Ovary (tissue), 3 donors: ENCODE data around the gene COPZ2.

ENCODE experiments used
- EP300 ChIP-seq: sonication (generic); formaldehyde crosslinking; IDR thresholded peaks from one replicate; pipeline ENCODE4 v1.6.1; 2017; ENCODE audit warnings: antibody characterized with exemption
- POLR2A ChIP-seq: fragments of 450-650 bp; IDR thresholded peaks from one replicate; pipeline ENCODE4 v1.6.1; 2017; ENCODE audit warnings: antibody characterized with exemption, mild to moderate bottlenecking, moderate library complexity
- TF ChIP-seq, protein P1 (sequence below), 3 donors: fragments of 450-650 bp in 2 of 3; fragments of 200-600 bp in 1 of 3; IDR thresholded peaks; one replicate each; pipeline versions ENCODE4 v1.5.1 to v1.8.0; 2016 to 2022; ENCODE audit warnings: antibody characterized with exemption in 3 of 3, mild to moderate bottlenecking in 1 of 3
- donor health status: DM: no; HTN: no; CAD: no.

DNA sequence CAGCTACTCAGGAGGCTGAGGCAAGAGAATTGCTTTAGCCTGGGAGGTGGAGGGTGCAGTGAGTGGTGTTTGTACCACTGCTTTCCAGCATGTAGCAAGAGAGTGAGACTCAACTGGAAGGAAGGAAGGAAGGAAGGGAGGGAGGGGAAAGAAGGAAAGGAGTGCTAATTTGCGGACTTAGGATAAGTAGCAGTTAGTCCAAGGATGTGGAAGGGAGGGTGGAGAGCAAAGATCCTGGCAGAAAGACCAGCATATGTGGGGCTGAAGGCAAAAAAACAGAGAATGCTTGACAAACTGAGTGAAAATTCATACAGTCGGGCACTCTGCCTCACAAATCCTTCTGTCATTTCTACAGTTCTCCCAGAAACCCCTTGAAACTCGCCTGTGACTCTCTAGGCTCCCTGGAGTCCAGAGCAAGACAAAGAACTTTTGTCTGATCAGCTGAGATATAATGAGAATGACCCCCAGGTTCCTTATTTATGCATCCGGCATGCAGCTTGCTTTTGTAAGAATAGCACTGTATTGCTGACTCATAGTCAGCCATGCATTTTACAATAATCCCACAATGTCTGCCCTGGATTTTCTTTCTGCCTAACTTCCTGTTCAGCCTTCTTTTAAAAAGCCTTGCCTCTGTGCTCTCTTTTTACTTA, 35.2 kb downstream of the COPZ2 start:
- TF ChIP-seq, protein P1, sequence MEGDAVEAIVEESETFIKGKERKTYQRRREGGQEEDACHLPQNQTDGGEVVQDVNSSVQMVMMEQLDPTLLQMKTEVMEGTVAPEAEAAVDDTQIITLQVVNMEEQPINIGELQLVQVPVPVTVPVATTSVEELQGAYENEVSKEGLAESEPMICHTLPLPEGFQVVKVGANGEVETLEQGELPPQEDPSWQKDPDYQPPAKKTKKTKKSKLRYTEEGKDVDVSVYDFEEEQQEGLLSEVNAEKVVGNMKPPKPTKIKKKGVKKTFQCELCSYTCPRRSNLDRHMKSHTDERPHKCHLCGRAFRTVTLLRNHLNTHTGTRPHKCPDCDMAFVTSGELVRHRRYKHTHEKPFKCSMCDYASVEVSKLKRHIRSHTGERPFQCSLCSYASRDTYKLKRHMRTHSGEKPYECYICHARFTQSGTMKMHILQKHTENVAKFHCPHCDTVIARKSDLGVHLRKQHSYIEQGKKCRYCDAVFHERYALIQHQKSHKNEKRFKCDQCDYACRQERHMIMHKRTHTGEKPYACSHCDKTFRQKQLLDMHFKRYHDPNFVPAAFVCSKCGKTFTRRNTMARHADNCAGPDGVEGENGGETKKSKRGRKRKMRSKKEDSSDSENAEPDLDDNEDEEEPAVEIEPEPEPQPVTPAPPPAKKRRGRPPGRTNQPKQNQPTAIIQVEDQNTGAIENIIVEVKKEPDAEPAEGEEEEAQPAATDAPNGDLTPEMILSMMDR (IDR thresholded peaks at IDR 0.05): no peak
- TF ChIP-seq EP300 (no peak), POLR2A (no peak)
